Choroid plexus epithelial cell (primary cell): ENCODE data around the gene SIRT6.
"Not testable (repeated sequence)": the region's sequence is repeated elsewhere in the genome, so short reads cannot be mapped to it uniquely, and the experiment has no call there.

Experiments used
- DNase-seq: peaks from one replicate; pipeline ENCODE4 v3.0.0-alpha.2; 2010; ENCODE audit warnings: low read depth
- H3K4me3 ChIP-seq: 2 replicates; pipeline ENCODE4 v1.5.1; 2011; ENCODE audit warnings: low read depth, mild to moderate bottlenecking, control low read depth, low read length, moderate library complexity
- CTCF ChIP-seq: conservative IDR thresholded peaks from 2 replicates; pipeline ENCODE4 v1.5.1; 2011; ENCODE audit warnings: low read depth, mild to moderate bottlenecking, control low read depth, inconsistent platforms, low read length, moderate library complexity

SIRT6 gene

DNA sequence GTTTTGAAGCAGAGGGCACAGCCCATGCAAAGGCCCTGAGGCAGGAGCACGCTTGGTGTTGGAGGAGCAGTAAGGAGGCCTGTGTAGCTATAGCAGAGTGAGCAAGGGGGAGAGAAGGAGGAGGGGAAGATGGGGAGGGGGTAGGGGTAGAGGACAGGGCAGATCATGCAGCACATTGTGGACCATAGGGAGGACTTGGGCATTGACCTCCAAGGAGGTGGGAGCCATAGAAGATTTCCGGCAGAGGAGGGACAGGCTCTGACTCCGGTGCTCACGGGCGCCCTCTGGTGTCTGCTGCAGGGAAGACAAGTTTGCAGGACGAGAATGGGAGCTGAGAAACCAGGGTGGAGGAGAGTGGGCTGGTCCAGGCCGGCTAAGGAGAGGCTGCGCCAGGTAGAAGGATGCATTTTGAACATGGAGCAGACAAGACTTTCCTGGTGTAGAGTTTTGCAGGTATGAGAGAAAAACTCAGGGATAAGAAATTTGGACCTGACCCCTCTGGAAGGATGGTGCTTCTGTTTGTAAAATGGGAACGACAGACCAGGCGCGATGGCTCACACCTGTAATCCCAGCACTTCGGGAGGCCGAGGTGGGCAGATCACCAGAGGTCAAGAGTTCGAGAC lies 42.6 kb downstream of the SIRT6 start:
- peak; percentile 90 for TF ChIP-seq CTCF
- no peak overlapping the region for H3K4me3 ChIP-seq
- peak; percentile 67 for DNase-seq

DNA sequence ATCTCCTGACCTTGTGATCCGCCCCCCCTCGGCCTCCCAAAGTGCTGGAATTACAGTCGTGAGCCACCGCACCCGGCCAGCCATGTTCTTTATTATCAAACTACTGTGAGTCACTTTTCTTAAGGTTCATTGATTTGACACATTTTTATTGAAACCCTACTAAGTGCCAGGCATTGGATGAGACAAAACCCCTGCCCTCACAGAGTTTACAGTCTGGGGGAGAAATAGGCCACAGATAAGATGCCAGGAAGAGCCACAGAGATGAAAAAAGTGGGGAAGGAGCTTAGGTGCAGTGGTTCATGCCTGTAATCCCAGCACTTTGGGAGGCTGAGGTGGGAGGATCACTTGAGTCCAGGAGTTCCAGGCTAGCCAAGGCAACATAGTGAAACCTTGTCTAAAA lies 43.9 kb downstream of the SIRT6 start:
- no peak overlapping the region for H3K4me3 ChIP-seq
- TF ChIP-seq CTCF: no peak
- DNase-seq: no peak

GRCh38 chr19:4136680-4137088 lies 45.7 kb downstream of the SIRT6 start:
- TF ChIP-seq CTCF: no peak
- DNase-seq: no peak
- no peak overlapping the region for H3K4me3 ChIP-seq

- H3K4me3 ChIP-seq, DNase-seq: not testable (repeated sequence)
Measured at GRCh38 chr19:4135386-4135785, 47.0 kb downstream of the SIRT6 start.

DNA sequence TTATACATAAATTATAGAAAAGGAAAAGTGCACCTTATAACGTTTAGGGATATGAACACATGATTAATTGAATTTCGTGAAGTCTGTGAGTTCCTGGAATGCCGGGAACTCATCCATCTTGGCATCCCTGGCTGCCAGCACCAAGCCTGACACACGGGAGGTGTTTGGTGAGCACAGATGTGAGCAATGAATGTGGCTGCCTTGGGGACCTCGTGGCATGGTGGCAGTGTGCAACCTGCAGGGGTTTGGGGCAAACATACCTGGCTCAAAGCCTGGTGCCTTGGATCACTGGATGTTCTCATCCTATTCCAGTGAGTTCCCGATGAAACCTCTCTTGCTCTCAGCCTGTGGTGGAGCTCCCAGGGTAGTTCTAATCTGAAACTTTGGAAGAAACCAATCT lies 48.0 kb downstream of the SIRT6 start:
- DNase-seq: no peak
- no peak for TF ChIP-seq CTCF

DNA sequence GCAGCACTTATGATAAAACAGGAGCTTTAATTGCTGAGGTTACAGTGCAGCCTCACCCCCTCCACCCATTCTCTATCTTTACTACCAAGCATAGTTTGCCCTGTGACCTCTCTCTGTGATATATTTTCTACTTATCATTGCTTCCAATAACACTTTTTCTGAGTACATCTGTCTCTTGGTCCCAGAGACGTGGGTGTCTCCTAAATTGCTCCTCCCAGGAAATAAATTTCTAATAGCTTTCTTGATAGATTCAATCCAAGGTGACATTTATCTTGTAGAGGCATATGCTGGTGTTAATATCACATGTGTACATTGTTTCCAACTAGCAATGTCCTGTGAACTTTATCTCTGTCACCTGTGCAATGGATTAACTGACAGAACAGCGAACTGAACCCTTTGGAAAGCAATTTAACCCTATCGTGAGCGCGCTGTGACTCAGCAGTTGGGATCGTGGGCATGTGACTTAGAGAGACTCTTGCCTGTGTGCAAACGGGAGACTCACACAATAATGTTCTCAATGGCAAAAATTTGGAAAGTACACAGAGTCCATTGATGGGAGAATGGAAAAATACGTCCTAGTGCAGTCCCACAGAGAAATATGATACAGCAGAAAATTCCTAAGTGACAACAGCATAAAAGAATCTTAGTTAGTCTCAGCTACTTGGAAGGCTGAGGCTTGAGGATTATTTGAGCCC lies 51.5 kb downstream of the SIRT6 start:
- no peak for TF ChIP-seq CTCF
- peak; percentile 88 for DNase-seq
- no peak overlapping the region for H3K4me3 ChIP-seq

More for the DNA sequence above, 48.0 kb downstream of the SIRT6 start:
- H3K4me3 ChIP-seq: no peak overlapping the region

GRCh38 chr19:4129050-4129449 lies 53.3 kb downstream of the SIRT6 start:
- not testable (repeated sequence) for DNase-seq, H3K4me3 ChIP-seq

DNA sequence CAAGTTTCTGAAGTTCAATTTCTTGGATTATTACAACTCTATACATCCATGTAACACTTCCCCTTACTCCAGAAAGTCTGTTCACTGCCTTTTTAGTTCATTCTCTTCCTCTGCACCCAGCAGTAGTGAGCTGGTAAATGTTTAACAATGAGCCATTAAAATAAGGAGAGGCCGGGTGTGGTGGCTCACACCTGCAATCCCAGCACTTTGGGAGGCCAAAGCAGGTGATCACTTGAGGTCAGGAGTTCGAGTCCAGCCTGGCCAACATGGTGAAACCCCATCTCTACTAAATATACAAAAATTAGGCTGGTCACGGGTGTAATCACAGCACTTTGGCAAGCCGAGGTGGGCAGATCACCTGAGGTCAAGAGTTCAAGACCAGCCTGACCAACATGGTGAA lies 55.0 kb downstream of the SIRT6 start:
- DNase-seq: not testable (repeated sequence)

GRCh38 chr19:4124638-4125037 lies 57.7 kb downstream of the SIRT6 start:
- no peak for TF ChIP-seq CTCF
- DNase-seq: no peak
- no peak overlapping the region for H3K4me3 ChIP-seq

More for the DNA sequence above, 55.0 kb downstream of the SIRT6 start:
- H3K4me3 ChIP-seq: not testable (repeated sequence)
